Heart left ventricle (tissue), 13 donors: Measurements from ENCODE around the gene KRTAP4-7.
"Not testable (repeated sequence)": the region's sequence is repeated elsewhere in the genome, so short reads cannot be mapped to it uniquely, and the experiment has no call there.

Source experiments
- CTCF ChIP-seq, 12 donors: fragments of 200-600 bp; sonication (generic) in 4 of 12; IDR thresholded peaks; one replicate each; pipeline versions ENCODE4 v1.5.0 to v1.8.0; 2018 to 2022; ENCODE audit warnings: antibody characterized with exemption in 12 of 12, mild to moderate bottlenecking in 5 of 12
- POLR2A ChIP-seq, 2 donors: fragments of 450-650 bp; IDR thresholded peaks; one replicate each; pipeline ENCODE4 v1.6.1; 2017; ENCODE audit warnings: antibody characterized with exemption in 2 of 2, mild to moderate bottlenecking in 2 of 2, moderate library complexity in 2 of 2
- donor health status: ischemic (EF 13 %, LVEDD 7.1; RV severe dilation, severe dysfunction).
- donor health status: DM: no; HTN: yes; CAD: no.
- donor health status: DM: no; HTN: no; CAD: no.
- donor health status: ischemic (EF 25% LVEDD 6.9; RV normal size, moderate dysfunction).
- donor health status: ischemic (EF 25% LVEDD 5.7; RV mildly dilated, moderate dysfunction).
- donor health status: ischemic (EF 35%, LVEDD 5.7; RV mildly dilated, moderate dysfunction).
- donor health status: nonischemic (EF 11% LVEDD 7.7; RV severe dilation, severe dysfunction).
- donor health status: DM: yes; HTN: yes; CAD: no.
- donor health status: PGD.
- donor health status: ischemic (EF 29% LVEDD 5.4; RV normal size, mild dysfunction).
- donor health status: nonischemic (EF 23%, LVEDD 6.1; RV moderate dilation, normal function).

GRCh38 chr17:41108728-41109386, 24.9 kb downstream of the KRTAP4-7 start:
- TF ChIP-seq CTCF, POLR2A (IDR thresholded peaks at IDR 0.05): not testable (repeated sequence)
